A549 (cell line): Measurements from ENCODE around the gene PRKCE. TPM values are rescaled to one million over a fixed set of nuclear protein-coding genes. Genes with fewer than 3 reads are reported as not detected.

ENCODE experiments used
- ATAC-seq, 2 experiments: fragments of 200-7000 bp in 1 of 2; fragments of >200 bp in 1 of 2; cut with Nextera tagmentation in 1 of 2; cut with Tn5 transposase in 1 of 2; 3 replicates each; pipeline versions ENCODE4 v1.8.0 to v1.9.1; 2018 to 2020; ENCODE audit warnings: mild to moderate bottlenecking in 1 of 2, moderate library complexity in 1 of 2
- CTCF ChIA-PET: fragments of 300-600 bp; sonication (Branson Sonifier 250); formaldehyde crosslinking; extraction: SDS; loops from one replicate; lab custom pipeline; 2021; ENCODE audit warnings: antibody characterized with exemption, inconsistent platforms; lab: Yijun Ruan, JAX
- POLR2A ChIA-PET: fragments of 350-600 bp; formaldehyde crosslinking; extraction: SDS; loops from one replicate; lab custom pipeline; 2021; ENCODE audit warnings: antibody characterized with exemption, inconsistent platforms; lab: Yijun Ruan, JAX
- DNase-seq, 2 experiments: peaks; one replicate each; pipeline versions ENCODE4 v3.0.0 to v3.0.0-alpha.2; 2011 to 2016; ENCODE audit warnings: low read depth in 1 of 2, low spot score in 1 of 2
- FAIRE-seq: peaks from 2 replicates; lab custom pipeline; 2011; peaks lifted over from hg19 to GRCh38; lab: Jason Lieb, UNC
- H3K27ac ChIP-seq, 2 experiments: fragments of >200 bp; sonication (Bioruptor Twin); formaldehyde crosslinking; 3 replicates each; pipeline ENCODE4 v1.5.1; 2016 to 2017
- H3K4me1 ChIP-seq: fragments of >200 bp; sonication (Bioruptor Twin); formaldehyde crosslinking; 3 replicates; pipeline ENCODE4 v1.6.1; 2016
- H3K4me2 ChIP-seq: fragments of >200 bp; sonication (Bioruptor Twin); formaldehyde crosslinking; 3 replicates; pipeline ENCODE4 v1.6.1; 2016
- H3K4me3 ChIP-seq: fragments of >200 bp; sonication (Bioruptor Twin); formaldehyde crosslinking; 3 replicates; pipeline ENCODE4 v1.5.1; 2016
- H3K9me3 ChIP-seq: fragments of >200 bp; sonication (Bioruptor Twin); formaldehyde crosslinking; 3 replicates; pipeline ENCODE4 v1.6.1; 2016
- BCL3 ChIP-seq: fragments of >200 bp; sonication (Bioruptor Twin); formaldehyde crosslinking; IDR thresholded peaks from 3 replicates; pipeline ENCODE4 v1.6.1; 2016
- CBX2 ChIP-seq: fragments of 200-600 bp; sonication (generic); IDR thresholded peaks from 2 replicates; pipeline ENCODE4 v1.6.1; 2016; ENCODE audit warnings: low read depth, mild to moderate bottlenecking, borderline replicate concordance
- CBX8 ChIP-seq: fragments of 200-600 bp; sonication (generic); IDR thresholded peaks from 2 replicates; pipeline ENCODE4 v1.6.1; 2016
- CHD2 ChIP-seq: fragments of 150-350 bp; IDR thresholded peaks from 2 replicates; pipeline ENCODE4 v1.6.1; 2014; ENCODE audit warnings: low read length; ENCODE audit not compliant: partially characterized antibody
- CHD4 ChIP-seq: fragments of 200-600 bp; sonication (generic); IDR thresholded peaks from 2 replicates; pipeline ENCODE4 v1.6.1; 2016; ENCODE audit warnings: antibody characterized with exemption, mild to moderate bottlenecking, borderline replicate concordance
- CTCF ChIP-seq: fragments of >200 bp; sonication (Bioruptor Twin); formaldehyde crosslinking; IDR thresholded peaks from 3 replicates; pipeline ENCODE4 v1.5.1; 2016
- EHF ChIP-seq: fragments of 250-450 bp; sonication (Bioruptor Pico); IDR thresholded peaks from 2 replicates; pipeline ENCODE4 v1.5.0; 2020; ENCODE audit warnings: mild to moderate bottlenecking
- HEYL ChIP-seq: fragments of 250-450 bp; sonication (Bioruptor Pico); IDR thresholded peaks from 2 replicates; pipeline ENCODE4 v1.8.0; 2021; ENCODE audit warnings: mild to moderate bottlenecking, moderate library complexity
- HMGXB4 ChIP-seq: fragments of 250-450 bp; sonication (Bioruptor Pico); IDR thresholded peaks from 2 replicates; pipeline ENCODE4 v1.5.0; 2021; ENCODE audit warnings: mild to moderate bottlenecking, moderate library complexity, borderline replicate concordance
- JUN ChIP-seq, 2 experiments: fragments of >200 bp; sonication (Bioruptor Twin); formaldehyde crosslinking; IDR thresholded peaks; 2 replicates in 1 of 2; 3 replicates in 1 of 2; pipeline ENCODE4 v1.6.1; 2016 to 2017
- MAFK ChIP-seq: fragments of 450-650 bp; IDR thresholded peaks from 2 replicates; pipeline ENCODE4 v1.6.1; 2014; ENCODE audit not compliant: partially characterized antibody
- MYC ChIP-seq: IDR thresholded peaks from 2 replicates; pipeline ENCODE4 v1.6.1; 2012; ENCODE audit warnings: mild to moderate bottlenecking, inconsistent platforms, low read length, improper control_type of control experiment, borderline replicate concordance
- NR3C1 ChIP-seq: fragments of >200 bp; sonication (Bioruptor Twin); formaldehyde crosslinking; IDR thresholded peaks from 3 replicates; pipeline ENCODE4 v1.6.1; 2017
- PBX3 ChIP-seq: IDR thresholded peaks from 2 replicates; pipeline ENCODE4 v1.6.1; 2012
- POLR2A ChIP-seq: IDR thresholded peaks from 2 replicates; pipeline ENCODE4 v1.6.1; 2012; ENCODE audit warnings: mild to moderate bottlenecking, low read length
- RAD21 ChIP-seq, 2 experiments: fragments of >200 bp in 1 of 2; sonication (Bioruptor Twin) in 1 of 2; formaldehyde crosslinking in 1 of 2; IDR thresholded peaks in 1 of 2; conservative IDR thresholded peaks in 1 of 2; 2 replicates in 1 of 2; 3 replicates in 1 of 2; pipeline ENCODE4 v1.6.1; 2012 to 2018; ENCODE audit warnings: inconsistent platforms in 1 of 2
- SREBF2 ChIP-seq: fragments of 450-650 bp; IDR thresholded peaks from 2 replicates; pipeline ENCODE4 v1.6.1; 2014; ENCODE audit warnings: mild to moderate bottlenecking, moderate library complexity
- ZFP36 ChIP-seq: fragments of 450-650 bp; IDR thresholded peaks from 2 replicates; pipeline ENCODE4 v1.6.1; 2014; ENCODE audit warnings: borderline replicate concordance; ENCODE audit not compliant: partially characterized antibody
- ZSCAN20 ChIP-seq: fragments of 250-450 bp; sonication (Bioruptor Pico); IDR thresholded peaks from 2 replicates; pipeline ENCODE4 v1.8.0; 2022; ENCODE audit warnings: mild to moderate bottlenecking, moderate library complexity
- WGBS: methylation state at CpG from one replicate; pipeline ENCODE4 v1.1.6; 2017; ENCODE audit errors: missing lambda C conversion rate; 5-methylcytosine and 5-hydroxymethylcytosine counted together
- polyA plus RNA-seq, 4 experiments: library from polyadenylated mRNA; depleted of rRNA in 3 of 4; stranded (reverse); fragments of >200 nt; fragmentation: RNase III in 1 of 4; extraction: RNeasy Plus Mini Kit Qiagen cat#74134 plus additional on column Dnase treatment in 1 of 4; gene quantifications; 2 replicates in 3 of 4; 3 replicates in 1 of 4; pipeline ENCODE4 v1.2.3, GENCODE V29; 2011 to 2017

Gene PRKCE
- polyA plus RNA-seq, 2 of the 4 experiments (the other 2 are of a cell fraction) = 11.5 to 12.0 TPM

- POLR2A ChIA-PET = no interaction called here
- 90% methylated on average over 8 of the region's 8 CpGs for WGBS
- CTCF ChIA-PET = interaction anchor here (0.7 to 2.0 kb wide), 4 partner anchors 13 to 119 kb away, joined by 4 read pairs; no protein-coding TSS in a partner anchor
Measured at GRCh38 chr2:45729753-45730512, 78.5 kb downstream of the PRKCE start.

GRCh38 chr2:45731141-45731540, 79.7 kb downstream of the PRKCE start:
- Histone ChIP-seq H3K4me1 (no peaks in the 10 kb centered on the region), H3K4me3 (no peak overlapping the region), H3K27ac (no peak overlapping the region), H3K4me2 (no peak overlapping the region), H3K9me3 (no peaks in the 10 kb centered on the region)
- DNase-seq (no peak), ATAC-seq (no peak), FAIRE-seq (no peak)
- CTCF ChIA-PET = interaction anchor here (1.1 to 2.0 kb wide), 3 partner anchors 12 to 50 kb away, joined by 3 to 4 read pairs (median 4); no protein-coding TSS in a partner anchor
- TF ChIP-seq MYC (no peak), NR3C1 (no peak), CBX2 (no peak), EHF (CRISPR knock-in tag) (no peak), CTCF (no peak), CBX8 (no peak), ZSCAN20 (CRISPR knock-in tag) (no peak), HMGXB4 (CRISPR knock-in tag) (no peak), ZFP36 (no peak), SREBF2 (no peak), JUN (IDR thresholded peaks at IDR 0.05) (no peak)
- POLR2A ChIA-PET = no interaction called here

More at GRCh38 chr2:45729753-45730512, 78.5 kb downstream of the PRKCE start:
- ATAC-seq (peak; percentile 52 to 90; a peak in 4 of 6 replicates), FAIRE-seq (no peak), DNase-seq (peak; percentile 52 to 53)
- TF ChIP-seq CHD2 (no peak), RAD21 (conservative IDR thresholded peaks at IDR 0.05 in 1 of 2, IDR thresholded peaks at IDR 0.05 in 1 of 2) (peak in 1 of 2 experiments; percentile 11; a peak in 1 of 5 replicates)
- no peaks in the 10 kb centered on the region for H3K9me3 ChIP-seq
- no peak overlapping the region for H3K4me3 ChIP-seq
- no peaks in the 10 kb centered on the region for H3K4me1 ChIP-seq
- H3K4me2 ChIP-seq = no peak overlapping the region
- H3K27ac ChIP-seq = no peak overlapping the region

- TF ChIP-seq ZFP36 (peak; percentile 61), HEYL (no peak)
- Histone ChIP-seq H3K4me3 (no peak overlapping the region), H3K4me1 (no peaks in the 10 kb centered on the region), H3K27ac (no peak overlapping the region), H3K9me3 (no peaks in the 10 kb centered on the region), H3K4me2 (no peak overlapping the region)
- ATAC-seq (no peak), DNase-seq (no peak), FAIRE-seq (no peak)
- ChIA-PET POLR2A (no interaction called here), CTCF (interaction anchor here (0.7 to 1.3 kb wide), 2 partner anchors 12 to 46 kb away, joined by 3 read pairs; no protein-coding TSS in a partner anchor)
- 72% methylated on average over 2 of the region's 2 CpGs for WGBS
Measured at GRCh38 chr2:45732436-45732835, 81.0 kb downstream of the PRKCE start.

- H3K9me3 ChIP-seq = no peaks in the 10 kb centered on the region
- no peak overlapping the region for H3K4me2 ChIP-seq
- ChIA-PET CTCF (interaction anchor here (0.7 to 1.0 kb wide), 3 partner anchors 8 to 89 kb away, joined by 3 read pairs; no protein-coding TSS in a partner anchor), POLR2A (no interaction called here)
- no peak overlapping the region for H3K27ac ChIP-seq
- H3K4me1 ChIP-seq = no peaks in the 10 kb centered on the region
- FAIRE-seq = no peak
- H3K4me3 ChIP-seq = no peak overlapping the region
- 91% methylated on average over 3 of the region's 3 CpGs for WGBS
- no peak for DNase-seq
- ATAC-seq = no peak; a peak in 1 of 6 replicates
- TF ChIP-seq PBX3 (no peak), NR3C1 (no peak), BCL3 (no peak), POLR2A (no peak), MAFK (no peak), RAD21 (conservative IDR thresholded peaks at IDR 0.05 in 1 of 2, IDR thresholded peaks at IDR 0.05 in 1 of 2) (no peak), HMGXB4 (CRISPR knock-in tag) (no peak), CHD4 (no peak)
Measured at GRCh38 chr2:45732946-45733345, 81.5 kb downstream of the PRKCE start.
